GM18951 (cell line): Measurements from ENCODE around the gene ANKRD35.
"Not testable (repeated sequence)": the region's sequence is repeated elsewhere in the genome, so short reads cannot be mapped to it uniquely, and the experiment has no call there.

Experiments used
- POLR2A ChIP-seq: IDR thresholded peaks from 4 replicates; pipeline ENCODE4 v1.6.1; 2011; ENCODE audit warnings: mild to moderate bottlenecking; ENCODE audit not compliant: insufficient read length, insufficient read depth; ENCODE audit errors: extremely low read depth
- in situ Hi-C: fragments of 300-500 bp; cut with MboI; formaldehyde crosslinking; loops from one replicate; pipeline ENCODE4 v1.12.0; 2022; ENCODE audit warnings: low sequenced_read_pairs, mixed read lengths, inconsistent platforms; ENCODE audit not compliant: unreplicated experiment

Gene ANKRD35

GRCh38 chr1:145828367-145829026 lies 57.2 kb downstream of the ANKRD35 start:
- TF ChIP-seq POLR2A, result no peak
- in situ Hi-C loops, result no loop called here

GRCh38 chr1:145827966-145828365 lies 57.7 kb downstream of the ANKRD35 start:
- TF ChIP-seq POLR2A, result no peak
- in situ Hi-C loops, result no loop called here

- in situ Hi-C loops, result no loop called here
Observed at GRCh38 chr1:145826030-145826429, 59.6 kb downstream of the ANKRD35 start.

GRCh38 chr1:145824499-145824842 lies 61.2 kb downstream of the ANKRD35 start:
- no peak for TF ChIP-seq POLR2A
- in situ Hi-C loops, result no loop called here

More at GRCh38 chr1:145826030-145826429, 59.6 kb downstream of the ANKRD35 start:
- TF ChIP-seq POLR2A, result no peak

GRCh38 chr1:145823565-145824498 lies 61.8 kb downstream of the ANKRD35 start, which contains the start of the genes POLR3C and RNF115:
Gene POLR3C, plus strand, starts transcription at chr1:145824200. Its CDS starts 1,577 bp downstream, at chr1:145825777.
Gene RNF115, minus strand, starts transcription at chr1:145824095. Its CDS starts 222 bp downstream, at chr1:145823873.
- in situ Hi-C loops, result no loop called here

GRCh38 chr1:145822779-145823331 lies 62.8 kb downstream of the ANKRD35 start:
- in situ Hi-C loops, result not testable (repeated sequence)

More at GRCh38 chr1:145823565-145824498, 61.8 kb downstream of the ANKRD35 start, which contains the start of the genes POLR3C and RNF115:
- peak; percentile 83 for TF ChIP-seq POLR2A

GRCh38 chr1:145818095-145818494 lies 67.6 kb downstream of the ANKRD35 start:
- in situ Hi-C loops, result not testable (repeated sequence)
